Loucy (cell line): ENCODE measurements around the gene MTO1.

Source experiments
- CTCF ChIP-seq: fragments of 200-600 bp; sonication (generic); conservative IDR thresholded peaks from 2 replicates; pipeline ENCODE4 v1.5.1; 2014; ENCODE audit warnings: mild to moderate bottlenecking, antibody characterized with exemption, low read length
- EZH2phosphoT487 ChIP-seq: fragments of 200-600 bp; IDR thresholded peaks from 2 replicates; pipeline ENCODE4 v1.6.1; 2018; ENCODE audit warnings: antibody characterized with exemption, mild to moderate bottlenecking, moderate library complexity, borderline replicate concordance

GRCh38 chr6:73547036-73547435, 85.5 kb downstream of the MTO1 start:
- no peak for TF ChIP-seq CTCF
- no peak for TF ChIP-seq EZH2phosphoT487
